Vagina (tissue), 2 donors: Measurements from ENCODE around the gene PTGFRN. TPM values are rescaled to one million over a fixed set of nuclear protein-coding genes. Genes with fewer than 3 reads are reported as not detected.

ENCODE experiments used
- DNase-seq, 2 donors: peaks; one replicate each; pipeline ENCODE4 v3.0.0-alpha.2; 2017; ENCODE audit errors: extremely low spot score in 2 of 2
- H3K27ac ChIP-seq: fragments of 200-600 bp; sonication (generic); one replicate; pipeline ENCODE4 v1.5.1; 2019
- H3K27me3 ChIP-seq: fragments of 200-600 bp; sonication (generic); one replicate; pipeline ENCODE4 v1.5.1; 2019
- H3K36me3 ChIP-seq, 2 donors: fragments of 200-600 bp; sonication (generic); one replicate each; pipeline ENCODE4 v1.5.1; 2017 to 2019
- H3K4me1 ChIP-seq: fragments of 200-600 bp; sonication (generic); one replicate; pipeline ENCODE4 v1.5.1; 2019
- H3K4me3 ChIP-seq, 2 donors: fragments of 200-600 bp; sonication (generic); 1 replicate in 1 of 2; 2 replicates in 1 of 2; pipeline ENCODE4 v1.5.1; 2016 to 2019
- H3K9me3 ChIP-seq: fragments of 200-600 bp; sonication (generic); one replicate; pipeline ENCODE4 v1.5.1; 2019
- CTCF ChIP-seq, 3 experiments: fragments of 450-650 bp in 2 of 3; fragments of 200-600 bp in 1 of 3; sonication (generic) in 1 of 3; IDR thresholded peaks; one replicate each; pipeline ENCODE4 v1.5.1; 2017 to 2019; ENCODE audit warnings: antibody characterized with exemption in 3 of 3, mild to moderate bottlenecking in 2 of 3, moderate library complexity in 2 of 3
- POLR2A ChIP-seq, 2 donors: fragments of 450-650 bp; IDR thresholded peaks; one replicate each; pipeline ENCODE4 v1.6.1; 2017; ENCODE audit warnings: antibody characterized with exemption in 2 of 2, mild to moderate bottlenecking in 2 of 2, moderate library complexity in 2 of 2
- POLR2AphosphoS5 ChIP-seq, 2 donors: sonication (generic); formaldehyde crosslinking; IDR thresholded peaks; one replicate each; pipeline ENCODE4 v1.9.0; 2017; ENCODE audit warnings: antibody characterized with exemption in 2 of 2, mild to moderate bottlenecking in 2 of 2, low read depth in 1 of 2; ENCODE audit not compliant: insufficient read depth in 1 of 2
- intact Hi-C: fragments of 100-400 bp; cut with DNase I; formaldehyde crosslinking; loops from one replicate; pipeline ENCODE4 v1.15.1; 2023
- total RNA-seq: library from RNA; depleted of rRNA; stranded (reverse); fragments of >200 nt; gene quantifications from one replicate; pipeline ENCODE4 v1.2.3, GENCODE V29; 2016

PTGFRN gene
- total RNA-seq, 1 donor from 2014 or later, result 52.8 TPM

GRCh38 chr1:116910379-116911187 is 867 bp downstream of the PTGFRN start:
- TF ChIP-seq POLR2AphosphoS5 (IDR thresholded peaks at IDR 0.05; ENCODE audit: insufficient read depth in 1 of 2, low read depth in 1 of 2), result no peak
- no peak for TF ChIP-seq POLR2A (IDR thresholded peaks at IDR 0.05)
- TF ChIP-seq CTCF (IDR thresholded peaks at IDR 0.05), result no peak
- no peaks in the 10 kb centered on the region for H3K9me3 ChIP-seq
- H3K27me3 ChIP-seq, result no peaks in the 10 kb centered on the region
- peak overlapping the region; percentile 61 to 66 for H3K4me3 ChIP-seq
- intact Hi-C loops, result no loop called here
- H3K27ac ChIP-seq, result peak overlapping the region; percentile 84
- H3K4me1 ChIP-seq, result peaks cover 46% of the 10 kb centered on the region
- DNase-seq, result peak; percentile 81 to 84
- H3K36me3 ChIP-seq, result no peaks in the 10 kb centered on the region

- H3K27ac ChIP-seq, result peak overlapping the region; percentile 84
- no peaks in the 10 kb centered on the region for H3K36me3 ChIP-seq
- H3K4me1 ChIP-seq, result peaks cover 52% of the 10 kb centered on the region
- TF ChIP-seq POLR2A (IDR thresholded peaks at IDR 0.05) (no peak), CTCF (IDR thresholded peaks at IDR 0.05) (no peak), POLR2AphosphoS5 (IDR thresholded peaks at IDR 0.05; ENCODE audit: insufficient read depth in 1 of 2, low read depth in 1 of 2) (no peak)
- H3K27me3 ChIP-seq, result no peaks in the 10 kb centered on the region
- DNase-seq, result peak; percentile 52 to 84
- peak overlapping the region; percentile 61 to 66 for H3K4me3 ChIP-seq
- intact Hi-C loops, result no loop called here
- no peaks in the 10 kb centered on the region for H3K9me3 ChIP-seq
Observed at GRCh38 chr1:116911188-116911553, 1.5 kb downstream of the PTGFRN start.

GRCh38 chr1:116911779-116912469 is 2.2 kb downstream of the PTGFRN start:
- Histone ChIP-seq H3K4me3 (no peak overlapping the region), H3K27me3 (no peaks in the 10 kb centered on the region), H3K27ac (no peak overlapping the region), H3K36me3 (no peaks in the 10 kb centered on the region), H3K4me1 (peaks cover 59% of the 10 kb centered on the region), H3K9me3 (no peaks in the 10 kb centered on the region)
- intact Hi-C loops, result no loop called here
- TF ChIP-seq POLR2AphosphoS5 (IDR thresholded peaks at IDR 0.05; ENCODE audit: insufficient read depth in 1 of 2, low read depth in 1 of 2) (no peak), POLR2A (IDR thresholded peaks at IDR 0.05) (no peak), CTCF (IDR thresholded peaks at IDR 0.05) (no peak)
- peak; percentile 34 to 81 for DNase-seq

- no peak overlapping the region for H3K27ac ChIP-seq
- H3K36me3 ChIP-seq, result no peaks in the 10 kb centered on the region
- peak; percentile 49 to 65 for DNase-seq
- TF ChIP-seq CTCF (IDR thresholded peaks at IDR 0.05) (no peak), POLR2AphosphoS5 (IDR thresholded peaks at IDR 0.05; ENCODE audit: insufficient read depth in 1 of 2, low read depth in 1 of 2) (no peak), POLR2A (IDR thresholded peaks at IDR 0.05) (no peak)
- no peaks in the 10 kb centered on the region for H3K9me3 ChIP-seq
- intact Hi-C loops, result no loop called here
- H3K4me3 ChIP-seq, result no peak overlapping the region
- peaks cover 63% of the 10 kb centered on the region for H3K4me1 ChIP-seq
- H3K27me3 ChIP-seq, result no peaks in the 10 kb centered on the region
Observed at GRCh38 chr1:116912846-116913245, 3.1 kb downstream of the PTGFRN start.

- intact Hi-C loops, result no loop called here
- TF ChIP-seq POLR2A (IDR thresholded peaks at IDR 0.05) (no peak), CTCF (IDR thresholded peaks at IDR 0.05) (no peak), POLR2AphosphoS5 (IDR thresholded peaks at IDR 0.05; ENCODE audit: insufficient read depth in 1 of 2, low read depth in 1 of 2) (no peak)
- H3K36me3 ChIP-seq, result no peaks in the 10 kb centered on the region
- H3K27me3 ChIP-seq, result no peaks in the 10 kb centered on the region
- DNase-seq, result peak in 1 of 2 donors; percentile 31
- no peak overlapping the region for H3K4me3 ChIP-seq
- H3K4me1 ChIP-seq, result peaks cover 69% of the 10 kb centered on the region
- no peaks in the 10 kb centered on the region for H3K9me3 ChIP-seq
- H3K27ac ChIP-seq, result no peak overlapping the region
Observed at GRCh38 chr1:116913941-116914340, 4.2 kb downstream of the PTGFRN start.
